Chondrocyte (in vitro differentiated cells): Measurements from ENCODE around the gene GRM1. TPM values are rescaled to one million over a fixed set of nuclear protein-coding genes. Genes with fewer than 3 reads are reported as not detected.

Experiments used
- DNase-seq: peaks from one replicate; pipeline ENCODE4 v3.0.0; 2021; ENCODE audit warnings: mixed read lengths, low spot score
- H3K27ac Mint-ChIP-seq: one replicate; pipeline ENCODE4 v1.8.0; 2021; ENCODE audit warnings: mild to moderate bottlenecking, moderate library complexity, mixed read lengths; ENCODE audit not compliant: unreplicated experiment
- H3K27me3 Mint-ChIP-seq: 2 replicates; pipeline ENCODE4 v1.8.0; 2021; ENCODE audit warnings: low read depth, mixed read lengths
- H3K36me3 Mint-ChIP-seq: 2 replicates; pipeline ENCODE4 v1.8.0; 2021; ENCODE audit warnings: low read depth, mixed read lengths
- H3K4me1 Mint-ChIP-seq: 2 replicates; pipeline ENCODE4 v1.8.0; 2021; ENCODE audit warnings: low read depth, mild to moderate bottlenecking, mixed read lengths
- H3K4me3 Mint-ChIP-seq: one replicate; pipeline ENCODE4 v1.8.0; 2021; ENCODE audit warnings: mild to moderate bottlenecking, moderate library complexity, mixed read lengths; ENCODE audit not compliant: unreplicated experiment
- H3K9me3 Mint-ChIP-seq: 2 replicates; pipeline ENCODE4 v1.8.0; 2021; ENCODE audit warnings: low read depth, mixed read lengths
- CTCF ChIP-seq: fragments of 200-600 bp; sonication (generic); IDR thresholded peaks from 2 replicates; pipeline ENCODE4 v1.5.0; 2021; ENCODE audit warnings: antibody characterized with exemption, mild to moderate bottlenecking, moderate library complexity
- total RNA-seq: library from RNA; stranded (reverse); gene quantifications from 3 replicates; pipeline ENCODE4 v1.2.1, GENCODE V29; 2021

GRM1 gene
- total RNA-seq, 1 donor from 2014 or later, result not detected

- Mint-ChIP-seq H3K9me3 (peaks cover 24% of the 10 kb centered on the region), H3K4me1 (no peaks in the 10 kb centered on the region), H3K27ac (no peak overlapping the region), H3K4me3 (no peak overlapping the region), H3K27me3 (peaks cover 2% of the 10 kb centered on the region), H3K36me3 (peaks cover 2% of the 10 kb centered on the region)
- DNase-seq, result no peak
- peak; percentile 52 for TF ChIP-seq CTCF
Observed at GRCh38 chr6:146041282-146041681, 12.4 kb downstream of the GRM1 start.

- H3K9me3 Mint-ChIP-seq, result peaks cover 5% of the 10 kb centered on the region
- peaks cover 2% of the 10 kb centered on the region for H3K27me3 Mint-ChIP-seq
- H3K4me3 Mint-ChIP-seq, result no peak overlapping the region
- no peak for DNase-seq
- H3K36me3 Mint-ChIP-seq, result no peaks in the 10 kb centered on the region
- TF ChIP-seq CTCF, result no peak
- H3K4me1 Mint-ChIP-seq, result no peaks in the 10 kb centered on the region
- no peak overlapping the region for H3K27ac Mint-ChIP-seq
Observed at GRCh38 chr6:146047371-146047770, 18.5 kb downstream of the GRM1 start.

- DNase-seq, result no peak
- H3K4me1 Mint-ChIP-seq, result no peaks in the 10 kb centered on the region
- H3K9me3 Mint-ChIP-seq, result peaks cover 5% of the 10 kb centered on the region
- H3K36me3 Mint-ChIP-seq, result no peaks in the 10 kb centered on the region
- TF ChIP-seq CTCF, result no peak
- H3K27me3 Mint-ChIP-seq, result peaks cover 4% of the 10 kb centered on the region
- H3K4me3 Mint-ChIP-seq, result no peak overlapping the region
- H3K27ac Mint-ChIP-seq, result no peak overlapping the region
Observed at GRCh38 chr6:146050168-146050567, 21.3 kb downstream of the GRM1 start.

- H3K36me3 Mint-ChIP-seq, result no peaks in the 10 kb centered on the region
- no peaks in the 10 kb centered on the region for H3K4me1 Mint-ChIP-seq
- no peak for DNase-seq
- peaks cover 2% of the 10 kb centered on the region for H3K27me3 Mint-ChIP-seq
- TF ChIP-seq CTCF, result no peak
- peaks cover 6% of the 10 kb centered on the region for H3K9me3 Mint-ChIP-seq
- H3K27ac Mint-ChIP-seq, result no peak overlapping the region
- H3K4me3 Mint-ChIP-seq, result no peak overlapping the region
Observed at GRCh38 chr6:146056506-146056905, 27.6 kb downstream of the GRM1 start.

- no peak overlapping the region for H3K4me3 Mint-ChIP-seq
- H3K27ac Mint-ChIP-seq, result no peak overlapping the region
- H3K27me3 Mint-ChIP-seq, result peaks cover 9% of the 10 kb centered on the region
- no peaks in the 10 kb centered on the region for H3K4me1 Mint-ChIP-seq
- no peaks in the 10 kb centered on the region for H3K36me3 Mint-ChIP-seq
- DNase-seq, result no peak
- no peaks in the 10 kb centered on the region for H3K9me3 Mint-ChIP-seq
- no peak for TF ChIP-seq CTCF
Observed at GRCh38 chr6:146065690-146066089, 36.8 kb downstream of the GRM1 start.
